Activated CD8-positive, alpha-beta memory T cell treated with anti-CD3 and anti-CD28 coated beads, Interleukin-2, amount 50 U/mL, for 1 hour (primary cell): Measurements from ENCODE around the gene ZNF367.
A peak's percentile ranks its signal among the peaks of the same experiment; 100 is the strongest.

Experiments
- DNase-seq: peaks from one replicate; pipeline ENCODE4 v3.0.0-alpha.2; 2020; ENCODE audit errors: extremely low read depth

The ZNF367 gene

GRCh38 chr9:96418083-96418919 lies at the start of gene ZNF367:
ZNF367 (minus strand) TSS chr9:96418370; CDS start chr9:96418032, 338 bp downstream.
- DNase-seq = peak; percentile 74

GRCh38 chr9:96467784-96468183 lies 49.6 kb upstream of the ZNF367 start:
- no peak for DNase-seq

- no peak for DNase-seq
These were observed 46.3 kb upstream of the ZNF367 start for GRCh38 chr9:96464426-96464825.

GRCh38 chr9:96462541-96462940 lies 44.4 kb upstream of the ZNF367 start:
- no peak for DNase-seq

GRCh38 chr9:96461336-96461735 lies 43.2 kb upstream of the ZNF367 start:
- no peak for DNase-seq

GRCh38 chr9:96460882-96461281 lies 42.7 kb upstream of the ZNF367 start:
- DNase-seq = no peak

GRCh38 chr9:96460470-96460869 lies 42.3 kb upstream of the ZNF367 start:
- no peak for DNase-seq

GRCh38 chr9:96459268-96460007 lies 41.3 kb upstream of the ZNF367 start:
- no peak for DNase-seq

GRCh38 chr9:96458226-96458625 lies 40.1 kb upstream of the ZNF367 start:
- DNase-seq = no peak

GRCh38 chr9:96457266-96457665 lies 39.1 kb upstream of the ZNF367 start:
- no peak for DNase-seq

- no peak for DNase-seq
These were observed 35.5 kb upstream of the ZNF367 start for GRCh38 chr9:96453625-96454024.

GRCh38 chr9:96450613-96451528 lies 32.7 kb upstream of the ZNF367 start:
- peak; percentile 12 for DNase-seq

- peak; percentile 85 for DNase-seq
These were observed 31.9 kb upstream of the ZNF367 start, which contains the start of gene HABP4 for GRCh38 chr9:96449845-96450612. HABP4 (plus strand) TSS chr9:96450169; CDS start chr9:96450280, 111 bp downstream.

GRCh38 chr9:96449523-96449844 lies 31.3 kb upstream of the ZNF367 start:
- no peak for DNase-seq

- DNase-seq = no peak
These were observed 30.5 kb upstream of the ZNF367 start for GRCh38 chr9:96448546-96449170.

GRCh38 chr9:96447406-96447805 lies 29.2 kb upstream of the ZNF367 start:
- DNase-seq = no peak

GRCh38 chr9:96442491-96442890 lies 24.3 kb upstream of the ZNF367 start:
- no peak for DNase-seq

- DNase-seq = no peak
These were observed 23.8 kb upstream of the ZNF367 start for GRCh38 chr9:96441798-96442445.

- no peak for DNase-seq
These were observed 22.6 kb upstream of the ZNF367 start for GRCh38 chr9:96440671-96441199.

GRCh38 chr9:96437454-96437853 lies 19.3 kb upstream of the ZNF367 start:
- DNase-seq = no peak
